HS-27A (cell line): ENCODE data around the gene NACA2.
"Not testable (repeated sequence)": the region's sequence is repeated elsewhere in the genome, so short reads cannot be mapped to it uniquely, and the experiment has no call there.

Experiments used
- DNase-seq: peaks from one replicate; pipeline ENCODE4 v3.0.0-alpha.2; 2012; ENCODE audit warnings: low read depth, missing footprints

The NACA2 gene

GRCh38 chr17:61599608-61600007, 8.6 kb upstream of the NACA2 start:
- DNase-seq: no peak

- DNase-seq: no peak
Observed at GRCh38 chr17:61598014-61598413, 7.0 kb upstream of the NACA2 start.

GRCh38 chr17:61597607-61598006, 6.6 kb upstream of the NACA2 start:
- no peak for DNase-seq

- no peak for DNase-seq
Observed at GRCh38 chr17:61595418-61596186, 4.6 kb upstream of the NACA2 start.

- DNase-seq: no peak
Observed at GRCh38 chr17:61594294-61594825, 3.3 kb upstream of the NACA2 start.

- DNase-seq: no peak
Observed at GRCh38 chr17:61593426-61593825, 2.4 kb upstream of the NACA2 start.

- no peak for DNase-seq
Observed at GRCh38 chr17:61591930-61592329, 911 bp upstream of the NACA2 start.

- no peak for DNase-seq
Observed at GRCh38 chr17:61589990-61590389, 1.0 kb downstream of the NACA2 start.

- DNase-seq: no peak
Observed at GRCh38 chr17:61587807-61588660, 3.0 kb downstream of the NACA2 start.

- DNase-seq: no peak
Observed at GRCh38 chr17:61587242-61587641, 3.8 kb downstream of the NACA2 start.

- not testable (repeated sequence) for DNase-seq
Observed at GRCh38 chr17:61586622-61587021, 4.4 kb downstream of the NACA2 start.

GRCh38 chr17:61586031-61586566, 4.9 kb downstream of the NACA2 start:
- DNase-seq: no peak

GRCh38 chr17:61584866-61585265, 6.2 kb downstream of the NACA2 start:
- no peak for DNase-seq

GRCh38 chr17:61584266-61584665, 6.8 kb downstream of the NACA2 start:
- no peak for DNase-seq

GRCh38 chr17:61583660-61584264, 7.3 kb downstream of the NACA2 start:
- no peak for DNase-seq

- no peak for DNase-seq
Observed at GRCh38 chr17:61583242-61583641, 7.8 kb downstream of the NACA2 start.

- no peak for DNase-seq
Observed at GRCh38 chr17:61582593-61582992, 8.4 kb downstream of the NACA2 start.

GRCh38 chr17:61581611-61582349, 9.2 kb downstream of the NACA2 start:
- no peak for DNase-seq

GRCh38 chr17:61580502-61580901, 10.5 kb downstream of the NACA2 start:
- no peak for DNase-seq

- DNase-seq: no peak
Observed at GRCh38 chr17:61579961-61580360, 11.1 kb downstream of the NACA2 start.

- DNase-seq: no peak
Observed at GRCh38 chr17:61579347-61579746, 11.7 kb downstream of the NACA2 start.

GRCh38 chr17:61578645-61579044, 12.4 kb downstream of the NACA2 start:
- no peak for DNase-seq
